K562 (cell line): ENCODE measurements around the gene ZNF655. TPM values are rescaled to one million over a fixed set of nuclear protein-coding genes. Genes with fewer than 3 reads are reported as not detected.

Experiments used
- ADNP ChIP-seq: fragments of 200-800 bp; sonication (Bioruptor generic); IDR thresholded peaks from 2 replicates; pipeline ENCODE4 v1.6.1; 2016; ENCODE audit warnings: missing genetic modification characterization, missing compliant biosample characterization
- CHCHD3 ChIP-seq: fragments of 250-450 bp; sonication (Bioruptor Pico); IDR thresholded peaks from 2 replicates; pipeline ENCODE4 v2.1.2; 2022; ENCODE audit warnings: mild to moderate bottlenecking
- EP300 ChIP-seq: IDR thresholded peaks from 2 replicates; pipeline ENCODE4 v1.6.1; 2012; ENCODE audit warnings: low read length, improper control_type of control experiment
- ETS2 ChIP-seq: IDR thresholded peaks from 2 replicates; pipeline ENCODE4 v1.6.1; 2016; ENCODE audit warnings: borderline replicate concordance, missing genetic modification characterization, mild to moderate bottlenecking, moderate library complexity, missing compliant biosample characterization; ENCODE audit not compliant: poor library complexity, severe bottlenecking
- HIVEP1 ChIP-seq: fragments of 250-450 bp; sonication (Bioruptor Pico); IDR thresholded peaks from 2 replicates; pipeline ENCODE4 v1.4.0; 2020; ENCODE audit warnings: mild to moderate bottlenecking
- NRF1 ChIP-seq, 2 experiments: fragments of 450-650 bp; IDR thresholded peaks in 1 of 2; conservative IDR thresholded peaks in 1 of 2; 2 replicates each; pipeline ENCODE4 v1.6.1; 2014; ENCODE audit warnings: mild to moderate bottlenecking in 2 of 2
- RAD51 ChIP-seq: fragments of 450-650 bp; IDR thresholded peaks from 2 replicates; pipeline ENCODE4 v1.7.1; 2016; ENCODE audit warnings: low read depth, mild to moderate bottlenecking, borderline replicate concordance
- RBM14 ChIP-seq: fragments of 200-400 bp; formaldehyde crosslinking; IDR thresholded peaks from 2 replicates; pipeline ENCODE4 v1.6.1; 2018; ENCODE audit warnings: low read depth, mild to moderate bottlenecking, low read length, moderate library complexity, borderline replicate concordance; ENCODE audit not compliant: insufficient read depth
- SAFB ChIP-seq: fragments of 200-400 bp; formaldehyde crosslinking; IDR thresholded peaks from 2 replicates; pipeline ENCODE4 v1.6.1; 2017; ENCODE audit warnings: low read depth, low read length, borderline replicate concordance
- ZBTB2 ChIP-seq: fragments of 450-650 bp; IDR thresholded peaks from 2 replicates; pipeline ENCODE4 v1.6.1; 2016; ENCODE audit warnings: antibody characterized with exemption
- ZBTB5 ChIP-seq: fragments of 450-650 bp; IDR thresholded peaks from 2 replicates; pipeline ENCODE4 v1.6.1; 2017; ENCODE audit warnings: antibody characterized with exemption
- ZNF324 ChIP-seq: fragments of 250-450 bp; sonication (Bioruptor Pico); IDR thresholded peaks from 2 replicates; pipeline ENCODE4 v1.4.0; 2020; ENCODE audit warnings: mild to moderate bottlenecking
- ZNF766 ChIP-seq: fragments of 200-800 bp; sonication (Bioruptor generic); conservative IDR thresholded peaks from 2 replicates; pipeline ENCODE4 v1.6.1; 2016; ENCODE audit warnings: missing genetic modification characterization, missing compliant biosample characterization
- polyA plus RNA-seq, 8 experiments: library from polyadenylated mRNA; depleted of rRNA in 4 of 8; stranded (reverse) in 5 of 8; unstranded in 3 of 8; fragments of >200 nt; fragmentation: Nextera tagmentation in 2 of 8; fragmentation: Illumina TruSeq in 1 of 8; extraction: Ambion mirVana in 2 of 8; extraction: Trizol in 1 of 8; gene quantifications; 2 replicates each; pipeline versions ENCODE4 v1.2.1 to v1.2.3, GENCODE V29; 2011 to 2014; ENCODE audit warnings: inconsistent platforms in 1 of 8, missing spikeins in 1 of 8
- total RNA-seq, 7 experiments: library from RNA; depleted of rRNA in 6 of 7; stranded (reverse); fragments of >200 nt in 6 of 7; fragmentation: Illumina TruSeq in 2 of 7; extraction: Trizol in 2 of 7; gene quantifications; 2 replicates each; pipeline versions ENCODE4 v1.2.1 to v1.2.3, GENCODE V29; 2011 to 2021; ENCODE audit warnings: low replicate concordance in 1 of 7
- TF ChIP-seq, protein P1 (sequence below), 2 experiments: fragments of 450-650 bp; formaldehyde crosslinking in 1 of 2; IDR thresholded peaks; 2 replicates each; pipeline versions ENCODE4 v1.4.0 to v1.6.1; 2014 to 2020; ENCODE audit warnings: mild to moderate bottlenecking in 2 of 2, borderline replicate concordance in 1 of 2, low read depth in 1 of 2

ZNF655 gene
- total and polyA plus RNA-seq, 9 of the 15 experiments (the other 6 are each of a cell fraction or from before 2014, with no cell fraction given), result 25.7 to 130 (median 95.2) TPM

GRCh38 chr7:99559175-99559915 is 903 bp downstream of the ZNF655 start (continued):
- TF ChIP-seq ZBTB5 (no peak), ADNP (peak; percentile 82), ETS2 (no peak), SAFB (no peak), NRF1 (conservative IDR thresholded peaks at IDR 0.05 in 1 of 2, IDR thresholded peaks at IDR 0.05 in 1 of 2) (no peak), EP300 (0 out of 2 replicates have a peak, but pooled peaks have one; percentile 8), RBM14 (no peak), ZBTB2 (no peak), RAD51 (no peak), HIVEP1 (no peak), ZNF766 (CRISPR knock-in tag) (no peak), ZNF324 (CRISPR knock-in tag) (no peak), CHCHD3 (no peak)
- TF ChIP-seq, protein P1, sequence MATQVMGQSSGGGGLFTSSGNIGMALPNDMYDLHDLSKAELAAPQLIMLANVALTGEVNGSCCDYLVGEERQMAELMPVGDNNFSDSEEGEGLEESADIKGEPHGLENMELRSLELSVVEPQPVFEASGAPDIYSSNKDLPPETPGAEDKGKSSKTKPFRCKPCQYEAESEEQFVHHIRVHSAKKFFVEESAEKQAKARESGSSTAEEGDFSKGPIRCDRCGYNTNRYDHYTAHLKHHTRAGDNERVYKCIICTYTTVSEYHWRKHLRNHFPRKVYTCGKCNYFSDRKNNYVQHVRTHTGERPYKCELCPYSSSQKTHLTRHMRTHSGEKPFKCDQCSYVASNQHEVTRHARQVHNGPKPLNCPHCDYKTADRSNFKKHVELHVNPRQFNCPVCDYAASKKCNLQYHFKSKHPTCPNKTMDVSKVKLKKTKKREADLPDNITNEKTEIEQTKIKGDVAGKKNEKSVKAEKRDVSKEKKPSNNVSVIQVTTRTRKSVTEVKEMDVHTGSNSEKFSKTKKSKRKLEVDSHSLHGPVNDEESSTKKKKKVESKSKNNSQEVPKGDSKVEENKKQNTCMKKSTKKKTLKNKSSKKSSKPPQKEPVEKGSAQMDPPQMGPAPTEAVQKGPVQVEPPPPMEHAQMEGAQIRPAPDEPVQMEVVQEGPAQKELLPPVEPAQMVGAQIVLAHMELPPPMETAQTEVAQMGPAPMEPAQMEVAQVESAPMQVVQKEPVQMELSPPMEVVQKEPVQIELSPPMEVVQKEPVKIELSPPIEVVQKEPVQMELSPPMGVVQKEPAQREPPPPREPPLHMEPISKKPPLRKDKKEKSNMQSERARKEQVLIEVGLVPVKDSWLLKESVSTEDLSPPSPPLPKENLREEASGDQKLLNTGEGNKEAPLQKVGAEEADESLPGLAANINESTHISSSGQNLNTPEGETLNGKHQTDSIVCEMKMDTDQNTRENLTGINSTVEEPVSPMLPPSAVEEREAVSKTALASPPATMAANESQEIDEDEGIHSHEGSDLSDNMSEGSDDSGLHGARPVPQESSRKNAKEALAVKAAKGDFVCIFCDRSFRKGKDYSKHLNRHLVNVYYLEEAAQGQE (IDR thresholded peaks at IDR 0.05; ENCODE audit: borderline replicate concordance), result peak; percentile 42
- TF ChIP-seq, protein P1 (CRISPR knock-in tag; IDR thresholded peaks at IDR 0.05; ENCODE audit: low read depth), result no peak
